DMS53 treated with DMSO at 0.1 percent for 48 hours (cell line): ENCODE data around the gene ZNF557.
"Not testable (repeated sequence)": the region's sequence is repeated elsewhere in the genome, so short reads cannot be mapped to it uniquely, and the experiment has no call there.

ENCODE experiments used
- DNase-seq: peaks from one replicate; lab custom pipeline; 2025; ENCODE audit not compliant: unreplicated experiment; lab: John Stamatoyannopoulos, UW

Gene ZNF557

DNA sequence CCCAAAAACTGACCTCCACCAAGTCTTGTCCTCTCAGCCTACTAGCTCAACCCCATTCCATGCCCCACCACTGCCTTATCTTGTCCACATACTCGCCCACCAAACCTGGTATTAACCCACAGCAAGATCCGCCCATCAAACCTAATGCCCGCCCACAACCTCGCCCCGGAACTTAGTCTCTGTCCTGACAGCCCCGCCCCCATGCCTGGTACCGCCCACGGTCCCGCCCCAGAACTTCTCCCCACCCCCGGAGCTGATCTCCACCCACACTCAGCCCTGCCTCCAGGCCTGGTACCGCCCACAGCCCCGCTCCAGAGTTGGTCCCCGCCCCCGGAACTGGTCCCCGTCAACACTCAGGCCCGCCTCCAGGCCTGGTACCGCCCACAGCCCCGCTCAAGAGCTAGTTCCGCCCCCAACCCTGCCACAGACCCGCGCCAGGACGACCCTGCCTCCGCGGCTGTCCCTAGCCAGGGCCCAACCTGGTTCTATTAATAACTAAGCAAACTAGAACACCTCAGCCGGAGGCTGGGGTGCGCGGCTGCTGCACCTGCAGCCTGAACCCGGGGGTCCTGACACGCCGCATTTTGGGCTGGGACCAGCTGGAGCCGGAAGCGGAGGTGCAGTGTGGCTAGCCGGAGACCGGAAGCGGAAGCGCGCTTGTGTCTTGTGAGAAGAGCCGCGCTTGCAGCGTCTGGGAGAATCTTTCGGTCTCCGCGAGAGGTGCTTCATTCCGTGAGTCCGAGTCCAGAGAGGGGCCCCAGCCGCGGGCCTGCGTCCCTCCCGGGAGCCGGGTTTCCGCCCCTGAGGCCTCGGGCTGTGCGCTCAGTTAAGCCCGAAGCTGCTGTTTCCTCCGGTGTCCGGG, at the start of gene ZNF557:
TSS of gene ZNF557 (plus strand) at position 662 of the 862 bp plus-strand sequence. CDS start 5,372 bp downstream, outside the sequence.
- peak; percentile 74 for DNase-seq

- DNase-seq: not testable (repeated sequence)
Observed at GRCh38 chr19:7021331-7021730, 48.2 kb upstream of the ZNF557 start, which contains the start of gene MBD3L2B. MBD3L2B (minus strand) TSS chr19:7021431; CDS start chr19:7021397, 34 bp downstream.

GRCh38 chr19:7028790-7029189, 40.7 kb upstream of the ZNF557 start:
- DNase-seq: not testable (repeated sequence)

GRCh38 chr19:7030278-7030677, 39.2 kb upstream of the ZNF557 start, which contains the start of gene MBD3L5:
MBD3L5 (plus strand) TSS chr19:7030578; CDS start chr19:7030612, 34 bp downstream.
- not testable (repeated sequence) for DNase-seq

DNA sequence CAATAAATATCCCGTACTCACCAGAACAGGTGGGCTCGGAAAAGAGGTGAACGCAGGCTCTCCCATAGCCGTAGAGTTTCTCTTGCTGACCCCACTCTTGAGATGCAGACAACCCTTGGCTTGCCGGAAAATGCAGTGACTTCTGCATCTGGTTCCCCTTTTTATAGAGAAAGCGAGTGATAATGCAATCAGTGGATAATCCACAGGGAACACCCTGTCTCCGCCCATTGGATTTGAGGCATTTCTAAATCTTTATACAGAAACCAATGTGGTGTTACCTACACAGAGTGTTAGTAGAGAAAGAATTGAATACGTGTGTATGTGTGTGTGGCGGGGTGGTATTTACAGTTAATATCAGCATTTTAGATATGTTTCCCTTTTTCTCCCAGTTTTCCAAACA, 29.4 kb upstream of the ZNF557 start, which contains the start of gene MBD3L4:
TSS of gene MBD3L4 (minus strand) at position 101 of the 400 bp plus-strand sequence. CDS start at position 66, 35 bp downstream.
- DNase-seq: not testable (repeated sequence)

DNA sequence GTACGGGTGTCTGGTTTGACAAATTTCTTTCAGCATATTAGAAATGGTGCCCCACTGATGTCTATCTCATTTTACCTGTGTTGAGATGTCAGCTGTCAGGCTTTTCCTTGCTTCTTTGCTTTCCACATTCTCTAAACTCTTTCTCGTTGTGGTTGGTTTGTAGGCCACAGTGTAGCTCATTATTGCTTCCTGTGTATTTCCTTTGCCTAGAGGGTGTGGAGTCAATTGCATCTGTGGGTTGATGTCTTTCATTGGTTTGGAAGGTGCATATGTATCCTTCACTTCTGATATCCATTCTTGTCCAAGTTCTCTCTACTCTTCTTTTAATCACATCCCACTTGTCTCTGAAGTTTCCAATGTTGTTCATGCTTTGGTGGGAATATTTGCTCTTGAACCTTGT, 27.9 kb upstream of the ZNF557 start:
- not testable (repeated sequence) for DNase-seq

DNA sequence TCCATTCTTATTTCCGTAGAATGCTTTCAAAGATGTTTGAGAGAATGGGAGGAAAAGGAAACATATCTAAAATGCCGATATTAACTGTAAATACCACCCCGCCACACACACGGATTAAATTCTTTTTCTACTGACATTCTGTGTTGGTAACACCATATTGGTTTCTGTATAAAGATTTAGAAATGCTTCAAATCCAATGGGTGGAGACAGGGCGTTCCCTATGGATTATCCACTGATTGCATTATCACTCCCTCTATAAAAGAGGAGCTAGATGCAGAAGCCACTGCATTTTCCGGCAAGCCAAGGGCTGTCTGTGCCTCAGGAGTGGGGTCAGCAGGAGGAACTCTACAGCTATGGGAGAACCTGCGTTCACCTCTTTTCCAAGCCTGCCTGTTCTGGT, 20.5 kb upstream of the ZNF557 start, which contains the start of gene MBD3L2:
TSS of gene MBD3L2 (plus strand) at position 301 of the 400 bp plus-strand sequence. CDS start at position 354, 53 bp downstream.
- not testable (repeated sequence) for DNase-seq

GRCh38 chr19:7051421-7051820, 18.1 kb upstream of the ZNF557 start:
- not testable (repeated sequence) for DNase-seq

DNA sequence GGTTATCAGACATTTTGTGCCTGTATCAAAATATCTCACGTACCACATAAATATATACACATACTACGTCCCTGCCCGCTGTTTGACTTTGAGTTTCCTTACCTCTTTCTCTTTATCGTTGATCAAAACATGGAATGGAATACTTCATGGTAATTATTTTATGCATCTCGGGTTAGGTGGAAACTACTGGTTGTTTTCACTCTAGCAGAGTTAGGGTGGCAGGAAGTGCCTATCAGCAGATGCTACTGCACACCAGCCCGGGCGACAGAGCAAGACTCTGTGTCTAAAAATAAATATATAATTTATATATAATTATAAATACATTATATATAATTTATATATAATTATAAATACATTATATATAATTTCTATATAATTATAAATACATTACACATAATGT, 16.6 kb upstream of the ZNF557 start:
- not testable (repeated sequence) for DNase-seq

DNA sequence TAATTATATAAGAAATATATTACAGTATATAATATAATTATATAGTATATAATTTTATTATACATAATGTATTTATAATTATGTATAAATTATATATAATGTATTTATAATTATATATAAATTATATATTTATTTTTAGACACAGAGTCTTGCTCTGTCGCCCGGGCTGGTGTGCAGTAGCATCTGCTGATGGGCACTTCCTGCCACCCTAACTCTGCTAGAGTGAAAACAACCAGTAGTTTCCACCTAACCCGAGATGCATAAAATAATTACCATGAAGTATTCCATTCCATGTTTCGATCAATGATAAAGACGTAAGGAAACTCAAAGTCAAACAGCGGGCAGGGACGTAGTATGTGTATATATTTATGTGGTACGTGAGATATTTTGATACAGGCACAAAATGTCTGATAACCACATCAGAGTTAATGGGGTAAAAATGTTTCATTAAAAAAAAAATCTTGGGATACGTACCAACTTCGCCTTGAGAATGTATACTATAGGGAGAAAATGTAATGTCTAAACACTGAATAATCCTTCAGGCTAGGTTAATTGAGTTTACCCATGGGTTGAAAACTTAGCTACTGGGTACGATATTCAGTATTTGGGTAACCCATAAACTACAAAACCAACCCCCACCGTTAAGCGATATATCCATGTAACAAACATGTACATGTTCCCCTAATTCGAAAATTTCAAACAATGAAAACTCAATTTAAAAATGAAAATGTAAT, 14.7 kb upstream of the ZNF557 start:
- DNase-seq: not testable (repeated sequence)

DNA sequence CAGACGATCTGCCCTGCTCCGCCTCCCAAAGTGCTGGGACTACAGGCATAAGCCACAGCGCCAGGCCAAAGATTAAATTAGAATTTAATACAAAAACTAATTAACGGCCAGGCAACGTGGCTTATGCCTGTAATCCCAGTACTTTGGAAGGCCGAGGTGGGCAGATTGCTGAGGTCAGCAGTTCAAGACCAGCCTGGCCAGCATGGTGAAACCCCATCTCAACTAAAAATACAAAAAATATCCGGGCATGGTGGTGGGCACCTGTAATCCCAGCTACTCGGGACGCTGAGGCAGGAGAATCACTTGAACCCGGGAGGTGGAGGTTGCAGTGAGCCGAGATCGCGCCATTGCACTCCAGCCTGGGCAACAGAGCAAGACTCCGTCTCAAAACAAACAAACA, 13.8 kb upstream of the ZNF557 start:
- DNase-seq: not testable (repeated sequence)

GRCh38 chr19:7056371-7056770, 13.1 kb upstream of the ZNF557 start:
- DNase-seq: not testable (repeated sequence)

DNA sequence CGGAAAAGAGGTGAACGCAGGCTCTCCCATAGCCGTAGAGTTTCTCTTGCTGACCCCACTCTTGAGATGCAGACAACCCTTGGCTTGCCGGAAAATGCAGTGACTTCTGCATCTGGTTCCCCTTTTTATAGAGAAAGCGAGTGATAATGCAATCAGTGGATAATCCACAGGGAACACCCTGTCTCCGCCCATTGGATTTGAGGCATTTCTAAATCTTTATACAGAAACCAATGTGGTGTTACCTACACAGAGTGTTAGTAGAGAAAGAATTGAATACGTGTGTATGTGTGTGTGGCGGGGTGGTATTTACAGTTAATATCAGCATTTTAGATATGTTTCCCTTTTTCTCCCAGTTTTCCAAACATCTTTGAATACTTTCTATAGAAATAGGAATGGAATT, 10.9 kb upstream of the ZNF557 start, which contains the start of gene MBD3L3:
TSS of gene MBD3L3 (minus strand) at position 101 of the 400 bp plus-strand sequence. CDS start at position 30, 71 bp downstream.
- not testable (repeated sequence) for DNase-seq

DNA sequence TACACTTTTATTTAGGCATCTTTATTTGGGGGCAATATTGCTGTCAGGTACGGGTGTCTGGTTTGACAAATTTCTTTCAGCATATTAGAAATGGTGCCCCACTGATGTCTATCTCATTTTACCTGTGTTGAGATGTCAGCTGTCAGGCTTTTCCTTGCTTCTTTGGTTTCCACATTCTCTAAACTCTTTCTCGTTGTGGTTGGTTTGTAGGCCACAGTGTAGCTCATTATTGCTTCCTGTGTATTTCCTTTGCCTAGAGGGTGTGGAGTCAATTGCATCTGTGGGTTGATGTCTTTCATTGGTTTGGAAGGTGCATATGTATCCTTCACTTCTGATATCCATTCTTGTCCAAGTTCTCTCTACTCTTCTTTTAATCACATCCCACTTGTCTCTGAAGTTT, 9.5 kb upstream of the ZNF557 start:
- not testable (repeated sequence) for DNase-seq

GRCh38 chr19:7063339-7063738, 6.2 kb upstream of the ZNF557 start:
- no peak for DNase-seq

DNA sequence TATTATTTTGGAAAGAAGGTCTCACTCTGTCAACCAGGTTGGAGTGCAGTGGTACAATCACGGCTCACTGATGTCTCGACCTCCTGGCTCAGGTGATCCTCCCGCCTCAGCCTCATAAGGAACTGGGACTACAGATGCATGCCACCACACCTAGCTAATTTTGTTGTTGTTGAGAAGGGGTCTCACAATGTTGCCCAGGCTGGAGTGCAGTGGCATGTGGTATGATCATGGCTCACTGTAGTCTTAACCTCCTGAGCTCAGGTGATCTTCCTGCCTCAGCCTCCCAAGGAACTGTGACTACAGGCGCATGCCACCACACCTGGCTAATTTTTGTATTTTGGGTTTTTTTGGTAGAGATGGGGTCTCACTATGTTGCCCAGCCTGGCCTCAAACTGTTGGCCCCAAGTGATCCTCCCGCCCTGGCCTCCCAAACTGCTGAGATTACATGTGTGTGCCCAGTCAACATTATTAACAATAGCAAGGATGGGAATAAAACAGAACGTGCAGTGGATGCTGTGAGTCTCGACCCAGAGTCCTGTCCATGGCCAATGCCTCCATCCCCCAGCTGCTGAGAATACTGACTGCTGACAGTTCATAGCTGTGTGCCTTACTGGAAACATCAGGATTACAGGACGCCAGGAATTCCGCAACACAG, 5.6 kb upstream of the ZNF557 start:
- DNase-seq: no peak

- DNase-seq: peak; percentile 11
Observed at GRCh38 chr19:7067122-7067521, 2.4 kb upstream of the ZNF557 start.

DNA sequence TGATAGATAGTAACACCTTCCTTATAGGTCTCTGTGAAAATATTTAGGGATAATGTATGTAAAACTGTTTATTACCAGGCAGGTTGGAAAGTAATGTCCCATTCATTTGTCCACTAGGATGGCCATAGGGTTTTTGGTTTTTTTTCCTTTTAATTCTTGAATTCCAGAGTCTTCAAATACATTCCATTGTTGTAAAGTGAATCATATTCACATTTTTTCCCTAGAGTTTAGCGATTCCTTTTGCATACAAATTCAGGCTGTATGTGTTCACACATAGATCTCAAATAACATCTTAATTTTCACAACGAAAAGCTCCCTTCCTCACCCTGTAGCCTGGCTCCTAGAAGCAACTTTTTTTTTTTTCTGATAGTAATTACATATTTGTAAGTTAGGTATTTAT, 1.8 kb upstream of the ZNF557 start:
- no peak for DNase-seq

DNA sequence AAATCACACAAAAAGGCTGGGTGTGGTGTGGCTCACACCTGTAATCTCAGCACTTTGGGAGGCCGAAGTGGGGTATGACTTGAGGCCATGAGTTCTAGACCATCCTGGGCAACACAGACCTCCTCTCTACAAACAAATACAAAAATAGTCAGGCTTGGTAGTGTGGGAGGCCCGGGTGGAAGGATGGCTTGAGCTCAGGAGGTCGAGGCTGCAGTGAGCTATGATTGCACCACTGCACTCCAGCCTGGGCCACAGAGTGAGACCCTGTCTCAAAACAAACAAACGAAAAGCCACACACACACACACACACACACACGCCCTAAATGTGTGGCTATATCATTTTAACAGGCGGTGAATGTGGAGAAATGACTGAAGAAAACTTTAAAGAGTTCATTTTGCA, 904 bp upstream of the ZNF557 start:
- no peak for DNase-seq

DNA sequence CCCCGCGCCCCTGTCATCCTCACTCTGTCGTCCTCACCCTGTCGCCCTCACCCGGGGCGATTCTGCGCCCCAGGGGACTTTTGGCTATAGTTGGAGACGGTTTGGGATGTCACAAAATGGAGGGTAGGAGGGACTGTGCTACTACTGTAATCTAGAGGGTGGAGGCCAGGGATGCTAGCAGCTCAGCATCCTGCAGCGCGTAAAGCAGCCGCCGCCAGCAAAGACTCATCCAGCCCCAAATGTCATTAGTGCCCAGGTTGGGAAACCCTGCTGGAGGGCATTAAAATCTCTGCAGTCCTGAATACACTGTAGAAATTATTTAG, 362 bp downstream of the ZNF557 start:
- DNase-seq: no peak

DNA sequence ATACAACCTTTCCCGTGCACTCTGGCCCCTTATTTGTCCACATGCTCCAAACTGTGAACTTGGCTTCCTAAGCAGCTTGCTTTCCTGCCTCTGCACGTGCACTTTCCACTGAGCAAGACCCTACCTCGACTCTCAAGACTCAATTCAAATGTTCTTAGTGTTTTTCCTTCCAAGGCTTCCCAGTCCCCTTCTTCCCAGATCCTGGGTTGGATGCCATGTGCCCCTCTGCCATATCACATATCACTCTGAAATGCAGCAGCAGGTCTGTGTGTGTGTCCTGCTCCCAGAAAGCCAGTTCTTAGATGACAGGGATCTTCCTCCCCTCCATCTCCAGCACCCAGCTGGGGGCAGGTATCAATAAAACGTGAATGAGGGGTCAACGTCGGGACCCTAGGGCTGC, 3.0 kb downstream of the ZNF557 start:
- DNase-seq: no peak
